DLD1 (cell line): ENCODE data around the gene TOR1AIP1.
"Not testable (repeated sequence)": the region's sequence is repeated elsewhere in the genome, so short reads cannot be mapped to it uniquely, and the experiment has no call there.

Experiments used
- in situ Hi-C: cut with HindIII; loops from 2 replicates; pipeline ENCODE4 v1.10.0; 2017; ENCODE audit warnings: low sequenced_read_pairs

Gene TOR1AIP1, protein sequence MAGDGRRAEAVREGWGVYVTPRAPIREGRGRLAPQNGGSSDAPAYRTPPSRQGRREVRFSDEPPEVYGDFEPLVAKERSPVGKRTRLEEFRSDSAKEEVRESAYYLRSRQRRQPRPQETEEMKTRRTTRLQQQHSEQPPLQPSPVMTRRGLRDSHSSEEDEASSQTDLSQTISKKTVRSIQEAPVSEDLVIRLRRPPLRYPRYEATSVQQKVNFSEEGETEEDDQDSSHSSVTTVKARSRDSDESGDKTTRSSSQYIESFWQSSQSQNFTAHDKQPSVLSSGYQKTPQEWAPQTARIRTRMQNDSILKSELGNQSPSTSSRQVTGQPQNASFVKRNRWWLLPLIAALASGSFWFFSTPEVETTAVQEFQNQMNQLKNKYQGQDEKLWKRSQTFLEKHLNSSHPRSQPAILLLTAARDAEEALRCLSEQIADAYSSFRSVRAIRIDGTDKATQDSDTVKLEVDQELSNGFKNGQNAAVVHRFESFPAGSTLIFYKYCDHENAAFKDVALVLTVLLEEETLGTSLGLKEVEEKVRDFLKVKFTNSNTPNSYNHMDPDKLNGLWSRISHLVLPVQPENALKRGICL

DNA sequence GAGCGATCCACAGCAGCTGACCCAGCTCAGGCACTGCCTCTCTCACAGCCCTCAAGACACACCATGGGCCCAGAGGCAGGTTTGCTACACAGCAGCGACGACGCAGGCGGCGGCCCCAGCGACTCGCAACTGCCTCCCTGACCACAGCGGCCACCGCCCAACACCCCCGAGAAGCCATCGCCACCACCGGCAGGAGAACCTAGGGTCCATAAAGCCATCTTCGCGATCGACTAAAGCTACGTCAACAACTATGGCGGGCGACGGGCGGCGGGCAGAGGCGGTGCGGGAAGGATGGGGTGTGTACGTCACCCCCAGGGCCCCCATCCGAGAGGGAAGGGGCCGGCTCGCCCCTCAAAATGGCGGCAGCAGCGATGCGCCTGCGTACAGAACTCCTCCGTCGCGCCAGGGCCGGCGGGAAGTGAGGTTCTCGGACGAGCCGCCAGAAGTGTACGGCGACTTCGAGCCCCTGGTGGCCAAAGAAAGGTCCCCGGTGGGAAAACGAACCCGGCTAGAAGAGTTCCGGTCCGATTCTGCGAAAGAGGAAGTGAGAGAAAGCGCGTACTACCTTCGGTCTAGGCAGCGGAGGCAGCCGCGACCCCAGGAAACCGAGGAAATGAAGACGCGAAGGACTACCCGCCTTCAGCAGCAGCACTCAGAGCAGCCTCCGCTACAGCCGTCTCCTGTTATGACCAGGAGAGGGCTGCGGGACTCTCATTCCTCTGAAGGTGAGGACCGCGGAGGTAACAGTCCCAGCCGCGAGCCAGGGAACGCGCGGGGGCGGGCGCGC, at the start of gene TOR1AIP1:
TSS of gene TOR1AIP1 (plus strand) at position 33 of the 787 bp plus-strand sequence. CDS start at position 251, 218 bp downstream.
- in situ Hi-C loops = no loop called here

DNA sequence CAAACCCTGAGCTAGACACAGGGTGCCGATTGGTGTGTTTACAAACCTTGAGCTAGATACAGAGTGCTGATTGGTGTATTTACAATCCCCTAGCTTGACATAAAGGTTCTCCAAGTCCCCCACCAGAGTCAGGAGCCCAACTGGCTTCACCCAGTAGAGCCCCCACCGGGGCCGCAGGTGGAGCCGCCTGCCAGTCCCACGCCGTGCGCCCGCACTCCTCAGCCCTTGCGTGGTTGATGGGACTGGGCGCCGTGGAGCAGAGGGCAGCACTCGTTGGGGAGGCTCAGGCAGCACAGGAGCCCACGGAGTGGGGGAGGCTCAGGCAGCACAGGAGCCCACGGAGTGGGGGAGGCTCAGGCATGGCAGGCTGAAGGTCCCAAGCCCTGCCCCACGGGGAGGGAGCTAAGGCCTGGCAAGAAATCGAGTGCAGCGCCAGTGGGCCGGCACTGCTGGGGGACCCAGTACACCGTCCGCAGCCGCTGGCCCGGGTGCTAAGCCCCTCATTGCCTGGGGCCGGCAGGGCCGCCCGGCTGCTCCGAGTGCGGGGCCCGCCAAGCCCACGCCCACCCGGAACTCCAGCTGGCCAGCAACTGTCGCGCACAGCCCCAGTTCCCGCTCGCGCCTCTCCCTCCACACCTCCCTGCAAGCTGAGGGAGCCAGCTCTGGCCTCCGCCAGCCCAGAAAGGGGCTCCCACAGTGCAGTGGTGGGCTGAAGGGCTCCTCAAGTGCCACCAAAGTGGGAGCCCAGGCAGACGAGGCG, 45.2 kb upstream of the TOR1AIP1 start:
- in situ Hi-C loops = not testable (repeated sequence)

DNA sequence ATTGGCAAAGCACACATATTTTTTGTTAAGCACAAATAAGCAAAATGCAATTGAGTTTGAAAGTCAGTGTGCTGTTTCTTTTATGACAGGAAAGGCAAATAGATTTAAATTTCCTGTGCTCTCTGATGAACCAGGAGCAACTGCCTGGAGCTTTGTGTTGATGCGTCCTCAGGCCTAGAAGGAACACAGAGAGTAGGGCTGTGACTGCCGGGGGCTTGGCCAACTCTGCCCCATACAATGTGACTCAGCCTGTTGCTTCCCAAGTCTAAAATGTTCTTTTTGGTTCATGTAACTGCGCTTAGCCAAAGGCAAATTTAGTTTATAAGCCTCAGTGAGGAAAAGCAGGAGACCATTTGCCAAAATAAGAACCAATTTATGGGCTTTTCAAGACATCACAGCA, 42.0 kb upstream of the TOR1AIP1 start:
- in situ Hi-C loops = no loop called here

DNA sequence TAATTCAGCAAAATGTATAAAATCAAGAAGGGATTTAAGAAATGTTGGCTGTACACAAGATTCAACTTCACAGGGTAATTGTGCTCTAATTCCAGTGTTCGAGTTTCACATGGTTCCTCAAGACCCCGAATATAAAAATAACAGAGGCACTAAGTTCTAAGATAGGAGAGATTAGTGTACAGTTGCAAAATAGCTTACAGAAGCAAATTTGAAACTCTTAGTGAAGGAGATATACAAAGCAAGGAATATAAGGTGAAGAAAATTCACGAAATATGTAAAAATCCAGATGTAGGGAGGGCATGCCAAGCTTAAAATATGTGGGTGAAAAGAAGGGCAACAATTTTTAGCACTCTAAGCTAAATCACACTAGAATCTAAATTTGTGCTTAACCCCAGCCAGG, 33.9 kb upstream of the TOR1AIP1 start:
- in situ Hi-C loops = no loop called here

DNA sequence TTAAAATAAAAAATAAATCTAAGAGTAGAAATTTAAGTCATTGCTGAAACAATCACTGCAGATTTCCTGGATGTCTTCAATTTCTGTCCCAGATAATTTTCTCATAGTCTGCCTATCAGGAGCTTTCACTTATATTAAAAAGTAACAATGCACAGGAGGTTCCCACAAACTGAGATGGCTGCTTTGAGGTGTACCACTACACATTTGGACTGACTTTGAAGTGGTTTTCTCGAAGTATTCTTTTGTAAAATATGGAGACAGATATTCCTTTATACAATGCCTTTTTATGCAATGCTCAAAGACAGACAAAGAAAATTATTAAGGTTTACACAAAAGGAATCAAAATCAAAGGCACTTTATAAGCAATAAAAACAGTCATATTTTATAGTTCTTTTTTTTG, 29.0 kb upstream of the TOR1AIP1 start:
- in situ Hi-C loops = no loop called here

DNA sequence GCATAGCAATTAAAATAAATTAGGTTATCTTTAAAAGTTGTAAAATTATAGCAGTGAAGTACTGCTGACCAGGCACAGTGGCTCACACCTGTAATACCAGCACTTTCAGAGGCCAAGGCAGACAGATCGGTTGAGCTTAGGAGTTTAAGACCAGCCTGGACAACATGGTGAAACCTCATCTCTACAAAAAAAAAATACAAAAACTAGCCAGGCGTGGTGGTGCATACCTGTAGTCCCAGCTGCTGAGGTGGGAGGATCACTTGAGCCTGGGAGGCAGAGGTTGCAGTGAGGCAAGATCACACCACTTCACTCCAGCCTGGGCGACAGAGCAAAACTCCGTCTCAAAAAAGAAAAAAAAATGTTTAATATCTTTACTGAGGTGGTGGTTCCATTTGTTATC, 26.3 kb upstream of the TOR1AIP1 start:
- in situ Hi-C loops = not testable (repeated sequence)

DNA sequence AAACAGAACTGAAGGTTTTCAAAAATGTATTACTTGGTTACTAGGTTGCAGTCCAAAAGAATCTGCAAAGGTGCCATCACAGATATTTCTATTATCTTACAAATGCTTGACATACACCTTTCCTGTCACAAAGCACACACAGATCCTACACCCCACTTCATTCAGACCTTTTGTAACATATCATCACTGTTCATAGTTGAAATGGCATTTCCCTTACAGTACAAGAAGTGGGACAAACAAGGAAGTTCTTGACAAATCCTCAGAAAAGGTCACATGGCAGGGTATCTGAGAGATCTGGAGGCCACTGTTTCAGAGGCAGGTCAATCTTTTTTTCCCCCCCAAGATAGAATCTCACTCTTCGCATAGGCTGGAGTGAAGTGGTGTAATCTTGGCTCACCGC, 25.8 kb upstream of the TOR1AIP1 start:
- in situ Hi-C loops = no loop called here

DNA sequence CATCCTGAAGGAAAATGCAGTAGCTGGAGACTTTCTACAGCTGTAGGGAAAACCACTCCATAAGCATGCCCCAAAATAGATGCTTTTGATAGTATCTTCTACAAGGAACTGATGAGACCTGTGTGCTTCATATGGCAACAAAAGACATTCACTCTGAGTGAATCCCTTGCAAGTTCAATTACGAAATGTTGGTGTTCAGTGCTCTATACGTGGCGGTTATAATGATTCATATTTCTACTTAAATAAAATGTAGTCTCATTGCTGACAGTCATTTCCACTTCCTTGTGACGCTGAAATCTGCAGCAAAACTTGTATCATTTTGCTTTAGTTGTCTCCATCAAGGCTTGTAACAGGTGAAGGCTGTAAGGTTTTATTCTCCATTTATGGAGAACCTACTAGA, 25.1 kb upstream of the TOR1AIP1 start:
- in situ Hi-C loops = no loop called here

DNA sequence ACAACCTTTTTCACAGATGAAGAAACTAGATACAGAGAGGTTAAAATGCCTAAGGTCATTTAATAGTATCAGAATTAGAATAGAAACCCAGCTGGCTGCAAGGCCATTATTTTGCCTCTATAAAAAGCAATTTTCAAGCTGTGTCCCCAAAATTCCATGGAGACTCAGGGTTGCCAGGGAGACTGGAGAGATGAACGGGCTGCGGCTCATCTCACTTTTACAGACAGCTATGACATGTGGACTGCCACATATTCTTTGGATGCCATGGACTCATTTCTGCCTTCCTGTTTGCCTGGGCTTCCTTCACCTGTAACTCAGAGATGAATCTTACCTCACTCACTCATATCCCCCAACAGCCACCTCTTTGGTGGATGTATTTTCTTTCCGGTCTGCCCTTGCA, 21.4 kb upstream of the TOR1AIP1 start:
- in situ Hi-C loops = no loop called here

DNA sequence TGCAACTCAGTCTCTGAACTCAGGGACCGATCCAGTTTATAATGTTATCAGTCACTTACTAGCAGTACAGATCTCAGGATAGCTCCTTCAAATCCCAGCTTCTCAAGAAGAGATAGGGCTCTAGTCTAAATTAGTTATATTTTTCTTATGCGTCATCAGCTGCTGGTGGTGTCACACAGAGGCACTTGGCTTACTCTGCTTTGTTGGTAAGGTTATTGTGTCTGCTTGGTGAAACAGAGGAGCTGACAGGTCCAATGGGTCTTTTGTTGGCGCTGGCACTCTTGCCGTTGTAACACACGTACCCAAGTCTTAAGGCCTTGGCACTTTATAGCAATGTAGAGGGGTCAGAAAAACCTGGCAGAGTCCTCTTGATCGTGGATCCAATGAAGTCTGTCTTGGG, 16.7 kb upstream of the TOR1AIP1 start:
- in situ Hi-C loops = no loop called here

DNA sequence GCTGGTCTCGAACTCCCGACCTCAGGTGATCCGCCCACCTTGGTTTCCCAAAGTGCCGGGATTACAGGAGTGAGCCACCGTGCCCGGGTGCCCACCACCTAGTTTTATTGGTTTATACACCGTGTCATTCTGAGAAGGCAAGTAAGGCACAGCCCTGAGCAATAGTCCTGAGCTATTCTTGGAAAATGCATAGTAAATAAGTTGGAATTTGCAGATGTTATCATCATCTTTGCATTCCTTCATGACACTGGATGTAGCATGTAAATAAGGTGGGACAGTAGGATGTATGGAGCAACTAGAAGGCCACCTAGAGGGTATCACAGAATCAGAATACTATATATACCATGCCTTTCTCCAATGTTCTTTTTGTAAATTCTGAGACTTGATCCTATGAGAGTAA, 15.5 kb upstream of the TOR1AIP1 start:
- in situ Hi-C loops = no loop called here

DNA sequence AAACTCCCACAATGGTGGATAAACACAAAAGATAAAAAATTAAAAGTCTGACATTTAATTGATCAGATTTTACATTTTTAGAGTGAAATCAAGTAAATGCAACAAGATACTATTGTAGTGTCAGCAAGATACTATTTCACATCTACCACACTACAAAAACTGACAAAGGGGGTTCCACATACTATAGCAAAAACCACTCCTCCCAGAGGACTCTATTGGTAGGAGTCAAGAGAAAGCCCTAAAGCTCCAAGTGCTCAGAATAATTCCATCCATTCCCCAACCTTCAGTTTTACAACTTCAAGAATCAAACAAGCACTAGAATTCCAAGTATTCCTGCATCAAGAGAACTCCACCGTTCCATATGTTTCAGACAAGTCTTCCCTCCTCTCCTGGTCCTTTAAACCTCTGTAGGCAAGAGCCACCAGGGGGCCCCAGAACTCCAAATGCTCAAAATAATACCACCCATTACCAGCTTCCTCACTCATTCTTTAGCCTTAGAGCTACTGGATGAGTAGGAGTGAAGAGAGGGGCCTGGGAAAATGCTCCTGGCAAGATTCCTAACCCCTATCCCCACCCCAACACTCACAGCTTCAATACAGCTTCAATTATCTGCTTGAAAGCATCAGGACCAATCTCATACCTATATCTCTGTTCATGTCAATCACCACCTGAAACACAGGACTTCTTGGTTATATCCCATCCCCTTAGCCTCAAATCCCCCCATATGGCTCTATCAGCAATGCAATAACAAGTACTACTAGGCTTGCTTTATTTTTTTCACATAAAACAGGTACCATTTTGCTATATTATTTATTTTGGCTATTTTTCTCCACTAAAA, 14.4 kb upstream of the TOR1AIP1 start:
- in situ Hi-C loops = no loop called here

DNA sequence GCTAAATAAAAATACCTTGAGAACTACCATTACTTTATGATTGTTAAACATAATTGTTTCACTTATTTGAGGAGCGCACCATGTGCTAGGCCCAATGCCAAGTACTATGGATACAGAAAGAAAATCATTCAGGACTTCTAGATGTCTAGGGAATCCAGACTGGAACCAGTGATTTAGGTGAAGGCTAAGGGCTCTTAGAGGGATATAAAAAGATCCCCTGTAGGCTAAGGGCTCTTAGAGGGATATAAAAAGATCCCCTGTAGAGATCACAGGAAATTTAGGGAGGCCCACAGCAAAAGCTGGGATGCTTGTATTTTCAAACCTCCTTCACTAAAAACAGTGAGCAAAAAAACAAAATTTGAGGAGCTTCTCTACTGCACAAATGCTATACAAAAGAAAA, 11.2 kb upstream of the TOR1AIP1 start:
- in situ Hi-C loops = no loop called here

DNA sequence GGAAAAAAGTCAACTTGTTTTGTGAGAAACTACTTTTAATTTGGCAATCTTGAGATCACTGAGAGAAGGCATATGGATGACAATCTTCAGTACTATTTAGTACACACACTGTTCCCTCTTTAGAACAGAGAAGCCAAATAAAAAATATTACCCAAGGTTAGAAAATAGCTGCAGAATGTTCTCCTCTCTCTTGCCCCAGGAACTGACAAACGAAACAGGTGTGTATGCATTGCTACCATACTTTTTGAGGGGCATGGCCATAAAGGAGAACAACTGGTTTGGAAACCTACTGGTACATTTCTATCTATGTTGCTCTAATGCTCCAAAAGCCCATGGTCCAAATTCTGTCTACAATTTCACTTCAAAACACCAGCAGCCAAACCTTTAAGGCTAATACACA, 10.1 kb upstream of the TOR1AIP1 start:
- in situ Hi-C loops = no loop called here

DNA sequence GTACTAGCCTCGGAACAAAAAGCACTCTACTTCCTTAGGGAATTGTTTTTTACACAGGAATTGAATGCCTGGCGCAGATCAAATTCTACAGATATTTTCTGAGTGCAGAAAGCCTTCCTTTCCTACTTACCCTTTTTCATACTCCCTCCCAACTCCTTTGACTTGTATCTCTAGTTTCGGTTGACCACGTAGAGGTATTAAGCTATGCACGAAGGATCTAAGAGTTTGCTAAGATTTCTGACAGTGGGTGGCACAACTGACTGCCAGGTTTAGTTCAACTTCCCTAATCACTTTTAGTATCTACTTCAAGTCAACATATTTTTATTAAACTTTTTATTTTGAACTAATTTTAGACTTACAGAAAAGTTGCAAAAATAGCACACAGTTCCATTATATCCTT, 9.5 kb upstream of the TOR1AIP1 start:
- in situ Hi-C loops = no loop called here

DNA sequence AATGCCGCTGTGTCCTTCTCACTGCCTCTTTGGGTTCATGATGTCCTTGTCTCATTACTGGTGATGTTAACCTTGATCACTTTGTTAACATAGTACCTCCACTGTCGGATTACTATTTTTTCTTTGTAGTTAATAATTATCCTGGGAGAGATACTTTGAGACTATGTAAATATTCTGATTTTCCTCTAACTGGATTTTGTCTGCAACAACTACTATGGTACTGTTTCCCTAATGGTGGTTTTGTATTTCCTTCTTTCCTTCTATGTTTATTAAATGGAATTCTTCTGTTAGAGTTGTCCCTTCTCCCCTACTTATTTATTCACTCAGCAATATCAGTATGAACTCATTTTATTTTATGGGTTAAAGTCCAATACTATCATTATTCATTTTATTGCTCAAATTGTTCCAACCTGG, 8.6 kb upstream of the TOR1AIP1 start:
- in situ Hi-C loops = no loop called here

DNA sequence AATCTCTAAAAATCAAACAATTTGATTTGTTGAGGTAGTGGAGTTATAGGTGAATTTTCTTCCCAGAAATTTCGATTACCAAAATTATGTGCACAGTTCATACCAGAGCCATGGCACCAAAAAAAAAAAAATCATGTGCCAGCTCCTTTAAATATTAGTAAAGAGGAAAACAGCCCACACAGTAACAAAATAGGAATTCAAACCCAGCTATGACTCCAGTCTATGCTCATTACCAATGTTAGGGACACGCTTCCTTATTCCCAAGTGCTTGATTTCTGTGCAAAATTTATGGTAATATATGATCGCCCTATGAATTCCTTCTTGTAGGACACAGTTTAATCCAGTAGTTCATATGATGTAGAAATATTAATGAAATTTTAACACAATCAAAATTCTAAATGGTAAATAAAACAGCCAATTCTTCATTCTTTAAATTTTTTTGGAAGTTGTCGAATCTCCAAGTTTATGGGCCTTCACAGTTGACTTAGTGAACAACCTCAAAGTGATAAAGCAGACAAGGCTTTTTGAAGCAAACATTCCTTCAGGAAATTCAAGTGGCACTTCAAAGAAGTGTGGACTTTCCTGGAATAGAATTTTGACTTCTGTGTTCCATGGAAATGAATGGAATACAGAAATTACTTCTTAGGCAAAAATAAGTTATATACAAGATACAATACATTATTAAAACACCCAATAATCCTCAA, 6.3 kb upstream of the TOR1AIP1 start:
- in situ Hi-C loops = no loop called here

DNA sequence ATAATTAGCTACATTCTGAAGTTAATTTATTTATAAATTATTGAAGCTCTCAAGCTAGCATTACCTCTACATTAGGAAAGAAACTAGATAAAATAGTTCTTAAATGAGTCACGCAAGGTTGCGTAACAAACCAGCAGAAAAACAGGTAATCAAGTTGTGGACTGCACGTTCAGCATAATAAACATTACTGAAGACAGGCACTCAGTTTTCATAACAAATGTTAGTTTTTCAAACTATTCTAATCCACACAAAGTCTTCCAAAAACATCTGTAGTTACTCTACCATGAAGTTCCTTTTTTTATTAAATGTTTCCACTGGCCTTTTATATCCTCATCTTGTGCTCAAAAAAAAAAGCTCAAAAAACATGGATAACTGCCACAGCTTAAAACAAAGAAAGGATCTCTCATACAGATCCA, 5.8 kb upstream of the TOR1AIP1 start:
- in situ Hi-C loops = no loop called here

DNA sequence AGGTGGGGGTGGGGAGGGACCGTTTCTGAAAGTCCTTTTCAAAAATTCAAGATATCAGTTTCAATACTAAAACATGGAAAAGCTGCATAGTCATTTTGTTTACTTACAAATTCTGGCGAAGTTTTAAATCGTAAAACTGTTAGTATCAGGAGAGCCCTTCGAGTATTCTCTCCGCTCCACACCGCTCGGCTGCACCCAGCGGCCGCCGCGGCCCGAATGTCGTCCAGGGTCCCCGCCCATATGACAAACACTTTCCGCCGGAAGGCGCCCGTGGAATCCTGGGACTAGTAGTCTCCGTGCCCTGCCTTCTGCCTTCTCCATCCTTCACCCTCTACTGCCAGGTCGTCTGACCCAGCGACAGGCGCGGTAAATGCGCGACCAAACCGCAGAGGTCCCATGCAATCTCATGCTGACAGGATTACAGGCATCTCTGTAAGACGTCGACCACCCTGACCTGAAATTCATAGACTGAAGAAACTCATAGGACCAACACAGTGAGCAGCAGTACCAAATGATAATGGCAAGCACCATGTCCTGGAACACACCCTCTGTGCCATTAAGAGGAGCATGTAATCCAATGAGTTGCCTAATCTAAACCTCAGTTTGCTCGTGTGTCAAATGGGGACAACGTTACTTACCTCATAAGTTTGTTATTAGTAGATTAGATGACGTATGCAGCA, 4.4 kb upstream of the TOR1AIP1 start, which contains the start of gene TOR1AIP2:
TSS of gene TOR1AIP2 (minus strand) at position 218 of the 680 bp plus-strand sequence. CDS start 25,138 bp downstream, outside the sequence.
- in situ Hi-C loops = no loop called here
